Thoracic aorta (tissue), 2 donors: Measurements from ENCODE around the gene TSHZ2. TPM values are rescaled to one million over a fixed set of nuclear protein-coding genes. Genes with fewer than 3 reads are reported as not detected.

Source experiments
- ATAC-seq: fragments of 150-250 bp; one replicate; pipeline ENCODE4 v1.8.0; 2017; ENCODE audit warnings: low read depth; ENCODE audit not compliant: insufficient number of reproducible peaks, low FRiP score
- DNase-seq: peaks from one replicate; pipeline ENCODE4 v3.0.0-alpha.2; 2020; ENCODE audit warnings: low spot score
- H3K27ac ChIP-seq, 2 donors: fragments of 200-600 bp; sonication (generic); 1 replicate in 1 of 2; 2 replicates in 1 of 2; pipeline ENCODE4 v1.5.1; 2016; ENCODE audit warnings: mild to moderate bottlenecking in 2 of 2, moderate library complexity in 2 of 2
- H3K27me3 ChIP-seq: fragments of 200-600 bp; sonication (generic); replicated peaks from 2 replicates; pipeline ENCODE4 v1.6.0; 2016; ENCODE audit warnings: mild to moderate bottlenecking; ENCODE audit not compliant: insufficient read depth
- H3K36me3 ChIP-seq: fragments of 200-600 bp; sonication (generic); one replicate; pipeline ENCODE4 v1.5.1; 2016
- H3K4me1 ChIP-seq, 2 donors: fragments of 200-600 bp; sonication (generic); 1 replicate in 1 of 2; 2 replicates in 1 of 2; pipeline versions ENCODE4 v1.5.1 to v1.6.0; 2016; ENCODE audit warnings: low read depth in 2 of 2, mild to moderate bottlenecking in 1 of 2; ENCODE audit not compliant: control insufficient read depth in 1 of 2
- H3K4me3 ChIP-seq: fragments of 200-600 bp; sonication (generic); 2 replicates; pipeline ENCODE4 v1.5.1; 2016; ENCODE audit warnings: mild to moderate bottlenecking
- H3K9me3 ChIP-seq: fragments of 200-600 bp; sonication (generic); 2 replicates; pipeline ENCODE4 v1.5.1; 2016
- CTCF ChIP-seq: fragments of 200-600 bp; sonication (generic); IDR thresholded peaks from one replicate; pipeline ENCODE4 v1.5.1; 2019; ENCODE audit warnings: antibody characterized with exemption
- total RNA-seq, 2 donors: library from RNA; depleted of rRNA; stranded (reverse); fragments of >200 nt; gene quantifications; one replicate each; pipeline versions ENCODE4 v1.1.0 to v1.2.3, GENCODE V29; 2016

Gene TSHZ2
- total RNA-seq, 2 donors from 2014 or later = 8.4 to 32.6 TPM

DNA sequence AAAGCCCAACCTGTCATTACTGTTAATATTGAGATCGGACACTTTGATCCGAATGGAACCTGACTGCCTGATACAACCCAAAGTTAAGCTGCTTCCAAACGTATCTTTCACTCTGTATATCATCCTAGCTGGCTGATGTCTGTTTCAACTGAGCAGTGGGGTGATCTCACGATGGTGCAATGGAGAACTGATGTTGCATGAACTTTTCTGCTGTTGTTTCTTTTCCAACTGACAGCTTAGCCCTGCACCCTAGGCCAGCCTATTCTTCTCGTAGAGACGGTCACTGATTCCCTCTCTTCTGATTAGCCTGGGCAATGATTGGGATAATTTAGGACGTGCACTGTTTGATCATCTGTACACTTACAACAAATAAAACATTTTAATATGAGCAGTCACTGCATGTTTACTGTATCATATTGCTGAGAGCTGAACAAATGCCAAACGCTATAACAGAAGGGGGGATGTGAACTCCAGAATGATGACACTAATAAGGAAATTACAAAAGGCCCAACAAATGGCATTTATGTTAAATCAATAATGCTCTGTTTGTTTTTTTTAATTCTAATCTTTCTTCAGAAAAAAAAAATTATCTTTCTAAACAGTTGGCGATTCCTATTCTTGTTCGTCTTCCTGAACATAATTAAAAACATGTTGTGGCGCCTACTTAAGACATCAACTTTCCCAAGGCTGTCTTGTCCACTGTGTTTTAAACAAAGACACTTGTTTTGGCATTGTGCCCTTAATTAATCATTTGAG, 436.7 kb downstream of the TSHZ2 start:
- Histone ChIP-seq H3K27me3 (no peaks in the 10 kb centered on the region), H3K9me3 (no peaks in the 10 kb centered on the region), H3K4me1 (no peaks in the 10 kb centered on the region), H3K27ac (no peak overlapping the region), H3K4me3 (no peak overlapping the region), H3K36me3 (no peaks in the 10 kb centered on the region)
- DNase-seq (no peak), ATAC-seq (no peak)
- TF ChIP-seq CTCF = no peak

GRCh38 chr20:53409447-53409717, 437.2 kb downstream of the TSHZ2 start:
- no peaks in the 10 kb centered on the region for H3K27me3 ChIP-seq
- no peaks in the 10 kb centered on the region for H3K4me1 ChIP-seq
- H3K4me3 ChIP-seq = no peak overlapping the region
- DNase-seq = no peak
- no peak for TF ChIP-seq CTCF
- H3K27ac ChIP-seq = no peak overlapping the region
- no peaks in the 10 kb centered on the region for H3K36me3 ChIP-seq
- H3K9me3 ChIP-seq = no peaks in the 10 kb centered on the region
- ATAC-seq = no peak

DNA sequence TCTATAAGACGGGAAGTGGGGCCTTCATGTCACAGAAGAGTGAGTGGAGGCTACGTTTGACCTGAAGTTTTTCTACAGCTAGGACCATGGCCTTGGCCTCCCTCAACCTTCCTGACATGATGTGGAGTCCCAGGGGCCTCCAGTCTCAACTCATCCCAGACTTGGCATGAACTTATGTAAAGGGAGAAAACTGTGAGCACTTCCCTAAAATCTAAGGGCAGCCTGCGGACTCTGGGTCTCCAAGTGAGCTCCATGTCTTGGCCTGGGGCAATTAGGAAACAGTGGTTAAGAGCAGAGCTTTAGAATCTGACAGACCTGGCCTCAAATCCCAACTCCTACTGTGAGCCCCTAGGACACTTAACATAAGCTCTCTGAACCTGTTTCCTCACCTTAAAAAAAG, 439.0 kb downstream of the TSHZ2 start:
- no peak overlapping the region for H3K4me3 ChIP-seq
- no peak for ATAC-seq
- DNase-seq = no peak
- no peaks in the 10 kb centered on the region for H3K36me3 ChIP-seq
- H3K4me1 ChIP-seq = no peaks in the 10 kb centered on the region
- TF ChIP-seq CTCF = no peak
- H3K9me3 ChIP-seq = no peaks in the 10 kb centered on the region
- H3K27me3 ChIP-seq = no peaks in the 10 kb centered on the region
- no peak overlapping the region for H3K27ac ChIP-seq

DNA sequence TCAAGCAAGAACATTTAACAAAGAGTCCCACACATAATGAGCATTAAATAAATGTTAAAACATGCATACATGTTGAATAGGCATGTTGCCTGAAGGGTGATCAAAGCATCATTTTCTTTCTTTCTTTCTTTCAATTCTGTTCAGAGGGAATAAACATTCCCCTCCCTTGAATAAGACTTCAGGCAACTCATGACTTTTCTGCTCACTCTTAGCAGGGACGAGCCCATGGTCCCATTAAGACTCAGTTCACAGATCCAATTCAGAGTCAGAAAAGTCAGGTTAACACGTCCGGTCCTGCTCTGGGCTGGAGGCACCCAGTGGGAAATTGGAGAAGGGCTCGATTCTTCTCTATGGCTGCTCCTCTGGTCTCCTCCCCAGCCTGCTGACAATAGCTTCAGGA, 439.7 kb downstream of the TSHZ2 start:
- H3K9me3 ChIP-seq = no peaks in the 10 kb centered on the region
- DNase-seq = no peak
- H3K36me3 ChIP-seq = no peaks in the 10 kb centered on the region
- H3K4me3 ChIP-seq = no peak overlapping the region
- H3K27ac ChIP-seq = no peak overlapping the region
- H3K4me1 ChIP-seq = no peaks in the 10 kb centered on the region
- no peak for TF ChIP-seq CTCF
- no peaks in the 10 kb centered on the region for H3K27me3 ChIP-seq
- ATAC-seq = no peak

- TF ChIP-seq CTCF = no peak
Measured at GRCh38 chr20:53412577-53413185, 440.5 kb downstream of the TSHZ2 start.

More at GRCh38 chr20:53412577-53413185, 440.5 kb downstream of the TSHZ2 start:
- H3K36me3 ChIP-seq = no peaks in the 10 kb centered on the region
- no peak overlapping the region for H3K4me3 ChIP-seq
- ATAC-seq (no peak), DNase-seq (no peak)
- no peaks in the 10 kb centered on the region for H3K27me3 ChIP-seq
- H3K27ac ChIP-seq = no peak overlapping the region
- H3K9me3 ChIP-seq = no peaks in the 10 kb centered on the region
- no peaks in the 10 kb centered on the region for H3K4me1 ChIP-seq
